ENCODE data around the gene AMBRA1. TPM values are rescaled to one million over a fixed set of nuclear protein-coding genes. Genes with fewer than 3 reads are reported as not detected.

Gene AMBRA1
- total RNA-seq, 2 donors from 2014 or later = 56.2 to 60.7 TPM

- WGBS = 96% methylated on average over 6 of the region's 6 CpGs
- intact Hi-C loops (cut with DNase I) = no loop called here
- Histone ChIP-seq H3K9me3 (no peaks in the 10 kb centered on the region), H3K4me1 (replicated peaks) (no peaks in the 10 kb centered on the region), H3K27me3 (replicated peaks; ENCODE audit: insufficient read depth) (no peaks in the 10 kb centered on the region), H3K4me3 (no peak overlapping the region), H3K36me3 (no peaks in the 10 kb centered on the region), H3K27ac (no peak overlapping the region)
- no peak for DNase-seq (ENCODE audit: low spot score)
- TF ChIP-seq CTCF (IDR thresholded peaks at IDR 0.05) = no peak
- no peak for TF ChIP-seq POLR2A (IDR thresholded peaks at IDR 0.05)
- TF ChIP-seq POLR2AphosphoS5 (IDR thresholded peaks at IDR 0.05) = no peak
These were observed 46.4 kb upstream of the AMBRA1 start for GRCh38 chr11:46640036-46640788.

- Histone ChIP-seq H3K4me3 (no peak overlapping the region), H3K27me3 (replicated peaks; ENCODE audit: insufficient read depth) (no peaks in the 10 kb centered on the region), H3K9me3 (no peaks in the 10 kb centered on the region), H3K27ac (no peak overlapping the region), H3K4me1 (replicated peaks) (no peaks in the 10 kb centered on the region), H3K36me3 (no peaks in the 10 kb centered on the region)
- DNase-seq (ENCODE audit: low spot score) = no peak
- no peak for TF ChIP-seq CTCF (IDR thresholded peaks at IDR 0.05)
- TF ChIP-seq POLR2AphosphoS5 (IDR thresholded peaks at IDR 0.05) = no peak
- no peak for TF ChIP-seq POLR2A (IDR thresholded peaks at IDR 0.05)
- WGBS = 95% methylated on average over 7 of the region's 7 CpGs
- intact Hi-C loops (cut with DNase I) = no loop called here
These were observed 45.5 kb upstream of the AMBRA1 start for GRCh38 chr11:46639197-46639839.

GRCh38 chr11:46637546-46637945 lies 43.7 kb upstream of the AMBRA1 start:
- H3K36me3 ChIP-seq = no peaks in the 10 kb centered on the region
- DNase-seq (ENCODE audit: low spot score) = no peak
- no peak overlapping the region for H3K27ac ChIP-seq
- WGBS = 95% methylated on average over 5 of the region's 5 CpGs
- H3K4me1 ChIP-seq (replicated peaks) = no peaks in the 10 kb centered on the region
- no peaks in the 10 kb centered on the region for H3K27me3 ChIP-seq (replicated peaks; ENCODE audit: insufficient read depth)
- no peak overlapping the region for H3K4me3 ChIP-seq
- intact Hi-C loops (cut with DNase I) = no loop called here
- no peaks in the 10 kb centered on the region for H3K9me3 ChIP-seq
- no peak for TF ChIP-seq POLR2A (IDR thresholded peaks at IDR 0.05)
- no peak for TF ChIP-seq POLR2AphosphoS5 (IDR thresholded peaks at IDR 0.05)
- no peak for TF ChIP-seq CTCF (IDR thresholded peaks at IDR 0.05)

GRCh38 chr11:46635557-46636139 lies 41.8 kb upstream of the AMBRA1 start:
- TF ChIP-seq POLR2AphosphoS5 (IDR thresholded peaks at IDR 0.05) = no peak
- no peak for TF ChIP-seq POLR2A (IDR thresholded peaks at IDR 0.05)
- TF ChIP-seq CTCF (IDR thresholded peaks at IDR 0.05) = no peak
- no peak overlapping the region for H3K27ac ChIP-seq
- no peaks in the 10 kb centered on the region for H3K9me3 ChIP-seq
- H3K36me3 ChIP-seq = no peaks in the 10 kb centered on the region
- no peak for DNase-seq (ENCODE audit: low spot score)
- no peak overlapping the region for H3K4me3 ChIP-seq
- no peaks in the 10 kb centered on the region for H3K4me1 ChIP-seq (replicated peaks)
- 87% methylated on average over 5 of the region's 5 CpGs for WGBS
- intact Hi-C loops (cut with DNase I) = no loop called here
- H3K27me3 ChIP-seq (replicated peaks; ENCODE audit: insufficient read depth) = no peaks in the 10 kb centered on the region

Data from prostate gland (tissue), 2 donors.